ENCODE measurements around the gene KDM2A. TPM values are rescaled to one million over a fixed set of nuclear protein-coding genes. Genes with fewer than 3 reads are reported as not detected.
"Not testable (repeated sequence)": the region's sequence is repeated elsewhere in the genome, so short reads cannot be mapped to it uniquely, and the experiment has no call there.

The KDM2A gene
- total RNA-seq, 1 donor from 2014 or later = 44.1 TPM

GRCh38 chr11:67234571-67234970, 115.5 kb downstream of the KDM2A start:
- DNase-seq (ENCODE audit: low spot score) = not testable (repeated sequence)

GRCh38 chr11:67237574-67237973, 118.5 kb downstream of the KDM2A start:
- no peak for DNase-seq (ENCODE audit: low spot score)

- DNase-seq (ENCODE audit: low spot score) = peak; percentile 67
Observed at GRCh38 chr11:67238894-67239782, 120.1 kb downstream of the KDM2A start.

GRCh38 chr11:67239783-67240575, 120.9 kb downstream of the KDM2A start:
- peak; percentile 100 for DNase-seq (ENCODE audit: low spot score)

- peak; percentile 82 for DNase-seq (ENCODE audit: low spot score)
Observed at GRCh38 chr11:67240576-67241389, 121.7 kb downstream of the KDM2A start.

- no peak for DNase-seq (ENCODE audit: low spot score)
Observed at GRCh38 chr11:67242548-67242947, 123.5 kb downstream of the KDM2A start.

- no peak for DNase-seq (ENCODE audit: low spot score)
Observed at GRCh38 chr11:67243051-67243450, 124.0 kb downstream of the KDM2A start.

GRCh38 chr11:67245046-67245445, 126.0 kb downstream of the KDM2A start:
- DNase-seq (ENCODE audit: low spot score) = no peak

GRCh38 chr11:67247946-67248550, 129.0 kb downstream of the KDM2A start:
- no peak for DNase-seq (ENCODE audit: low spot score)

GRCh38 chr11:67248653-67249052, 129.6 kb downstream of the KDM2A start:
- DNase-seq (ENCODE audit: low spot score) = peak; percentile 71

GRCh38 chr11:67250059-67251043, 131.3 kb downstream of the KDM2A start:
- DNase-seq (ENCODE audit: low spot score) = no peak

- DNase-seq (ENCODE audit: low spot score) = no peak
Observed at GRCh38 chr11:67251841-67252240, 132.8 kb downstream of the KDM2A start.

- DNase-seq (ENCODE audit: low spot score) = no peak
Observed at GRCh38 chr11:67252831-67253239, 133.8 kb downstream of the KDM2A start.

GRCh38 chr11:67253872-67254624, 135.0 kb downstream of the KDM2A start:
- DNase-seq (ENCODE audit: low spot score) = peak; percentile 82

- no peak for DNase-seq (ENCODE audit: low spot score)
Observed at GRCh38 chr11:67254798-67255197, 135.7 kb downstream of the KDM2A start.

GRCh38 chr11:67255353-67255752, 136.3 kb downstream of the KDM2A start:
- no peak for DNase-seq (ENCODE audit: low spot score)

- no peak for DNase-seq (ENCODE audit: low spot score)
Observed at GRCh38 chr11:67255864-67256263, 136.8 kb downstream of the KDM2A start.

- DNase-seq (ENCODE audit: low spot score) = no peak
Observed at GRCh38 chr11:67256477-67257135, 137.5 kb downstream of the KDM2A start.

GRCh38 chr11:67260406-67260805, 141.3 kb downstream of the KDM2A start:
- no peak for DNase-seq (ENCODE audit: low spot score)

All from umbilical cord (tissue), 2 donors.